ENCODE data around the gene L1TD1.
"Not testable (repeated sequence)": the region's sequence is repeated elsewhere in the genome, so short reads cannot be mapped to it uniquely, and the experiment has no call there.

L1TD1 gene

DNA sequence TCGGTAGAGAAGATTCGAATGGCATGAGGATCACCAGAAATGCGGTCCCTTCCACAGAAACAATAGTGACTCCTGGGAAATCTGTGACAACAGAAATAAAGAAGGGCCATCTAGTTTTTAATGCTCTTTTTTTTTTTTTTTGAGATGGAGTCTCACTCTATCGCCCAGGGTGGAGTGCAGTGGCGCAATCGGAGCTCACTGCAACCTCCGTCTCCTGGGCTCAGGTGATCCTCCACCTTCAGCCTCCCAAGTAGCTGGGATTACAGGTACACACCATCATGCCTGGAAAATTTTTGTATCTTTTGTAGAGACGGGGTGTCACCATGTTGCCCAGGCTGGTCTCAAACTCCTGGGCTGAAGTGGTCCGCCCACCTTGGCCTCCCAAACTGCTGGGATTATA, 43.9 kb downstream of the L1TD1 start:
- H3K4me3 ChIP-seq (ENCODE audit: severe bottlenecking) = no peak overlapping the region

GRCh38 chr1:62239652-62240403, 45.2 kb downstream of the L1TD1 start:
- not testable (repeated sequence) for H3K27me3 ChIP-seq (ENCODE audit: insufficient read depth, poor library complexity, severe bottlenecking); H3K9me3 ChIP-seq (ENCODE audit: severe bottlenecking); ATAC-seq (ENCODE audit: low read depth); H3K36me3 ChIP-seq (ENCODE audit: low read depth); H3K27ac ChIP-seq (ENCODE audit: poor library complexity, severe bottlenecking); DNase-seq (ENCODE audit: low spot score); H3K4me3 ChIP-seq (ENCODE audit: severe bottlenecking)
- peaks cover 36% of the 10 kb centered on the region for H3K4me1 ChIP-seq (ENCODE audit: insufficient read depth, poor library complexity, severe bottlenecking)

More for the DNA sequence above, 43.9 kb downstream of the L1TD1 start:
- ATAC-seq (ENCODE audit: low read depth) (no peak), DNase-seq (ENCODE audit: low spot score) (no peak)
- H3K27me3 ChIP-seq (ENCODE audit: insufficient read depth, poor library complexity, severe bottlenecking) = no peaks in the 10 kb centered on the region
- peaks cover 43% of the 10 kb centered on the region for H3K4me1 ChIP-seq (ENCODE audit: insufficient read depth, poor library complexity, severe bottlenecking)
- H3K36me3 ChIP-seq (ENCODE audit: low read depth) = no peaks in the 10 kb centered on the region
- no peak overlapping the region for H3K27ac ChIP-seq (ENCODE audit: poor library complexity, severe bottlenecking)
- H3K9me3 ChIP-seq (ENCODE audit: severe bottlenecking) = no peaks in the 10 kb centered on the region
- TF ChIP-seq, protein P1, sequence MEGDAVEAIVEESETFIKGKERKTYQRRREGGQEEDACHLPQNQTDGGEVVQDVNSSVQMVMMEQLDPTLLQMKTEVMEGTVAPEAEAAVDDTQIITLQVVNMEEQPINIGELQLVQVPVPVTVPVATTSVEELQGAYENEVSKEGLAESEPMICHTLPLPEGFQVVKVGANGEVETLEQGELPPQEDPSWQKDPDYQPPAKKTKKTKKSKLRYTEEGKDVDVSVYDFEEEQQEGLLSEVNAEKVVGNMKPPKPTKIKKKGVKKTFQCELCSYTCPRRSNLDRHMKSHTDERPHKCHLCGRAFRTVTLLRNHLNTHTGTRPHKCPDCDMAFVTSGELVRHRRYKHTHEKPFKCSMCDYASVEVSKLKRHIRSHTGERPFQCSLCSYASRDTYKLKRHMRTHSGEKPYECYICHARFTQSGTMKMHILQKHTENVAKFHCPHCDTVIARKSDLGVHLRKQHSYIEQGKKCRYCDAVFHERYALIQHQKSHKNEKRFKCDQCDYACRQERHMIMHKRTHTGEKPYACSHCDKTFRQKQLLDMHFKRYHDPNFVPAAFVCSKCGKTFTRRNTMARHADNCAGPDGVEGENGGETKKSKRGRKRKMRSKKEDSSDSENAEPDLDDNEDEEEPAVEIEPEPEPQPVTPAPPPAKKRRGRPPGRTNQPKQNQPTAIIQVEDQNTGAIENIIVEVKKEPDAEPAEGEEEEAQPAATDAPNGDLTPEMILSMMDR (IDR thresholded peaks at IDR 0.05; ENCODE audit: poor library complexity, severe bottlenecking) = no peak

DNA sequence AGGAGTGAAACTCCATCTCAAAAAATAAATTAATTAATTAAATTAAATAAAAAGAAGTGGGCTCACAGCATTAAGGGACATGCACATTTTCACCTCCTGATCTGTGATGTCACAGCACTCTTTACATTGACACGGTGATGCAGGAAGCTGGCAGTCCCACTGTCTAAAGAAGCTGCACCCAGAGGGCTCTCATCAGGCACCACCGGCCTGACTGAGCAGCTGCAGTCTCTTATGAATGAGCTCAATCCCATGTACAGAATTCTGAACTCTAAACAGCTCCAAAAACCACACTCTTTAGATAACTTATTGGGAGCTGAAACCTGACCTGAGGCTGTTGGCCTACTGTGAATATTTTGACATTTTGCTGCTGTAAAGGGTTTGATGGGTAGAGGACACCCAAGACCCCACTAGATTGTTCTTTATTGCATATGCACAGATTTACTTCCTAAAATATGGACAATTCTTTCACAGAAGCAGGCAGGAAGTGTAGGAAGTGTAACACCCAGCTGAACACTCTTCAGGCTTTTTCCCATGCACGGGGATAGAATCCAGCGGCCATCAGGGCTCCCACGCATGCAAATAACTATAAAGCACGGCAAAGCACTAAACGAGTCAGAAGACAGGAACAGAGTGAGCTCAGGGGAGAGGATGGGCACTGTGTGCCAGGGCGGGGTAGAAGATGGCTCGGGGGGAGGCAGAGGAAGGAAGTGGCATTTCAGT, 46.2 kb downstream of the L1TD1 start:
- Histone ChIP-seq H3K4me3 (ENCODE audit: severe bottlenecking) (no peak overlapping the region), H3K9me3 (ENCODE audit: severe bottlenecking) (no peaks in the 10 kb centered on the region), H3K27ac (ENCODE audit: poor library complexity, severe bottlenecking) (peak overlapping the region; percentile 14), H3K36me3 (ENCODE audit: low read depth) (no peaks in the 10 kb centered on the region), H3K4me1 (ENCODE audit: insufficient read depth, poor library complexity, severe bottlenecking) (peaks cover 26% of the 10 kb centered on the region), H3K27me3 (ENCODE audit: insufficient read depth, poor library complexity, severe bottlenecking) (no peaks in the 10 kb centered on the region)
- no peak for DNase-seq (ENCODE audit: low spot score)
- ATAC-seq (ENCODE audit: low read depth) = no peak
- TF ChIP-seq, protein P1 (IDR thresholded peaks at IDR 0.05; ENCODE audit: poor library complexity, severe bottlenecking) = no peak

GRCh38 chr1:62241371-62242131, 46.9 kb downstream of the L1TD1 start:
- ATAC-seq (ENCODE audit: low read depth) = peak; percentile 26; the same call in 1 of the 3 replicates
- no peak overlapping the region for H3K4me3 ChIP-seq (ENCODE audit: severe bottlenecking)

GRCh38 chr1:62244380-62244779, 49.7 kb downstream of the L1TD1 start:
- DNase-seq (ENCODE audit: low spot score); H3K36me3 ChIP-seq (ENCODE audit: low read depth); H3K4me3 ChIP-seq (ENCODE audit: severe bottlenecking); H3K4me1 ChIP-seq (ENCODE audit: insufficient read depth, poor library complexity, severe bottlenecking); H3K9me3 ChIP-seq (ENCODE audit: severe bottlenecking); ATAC-seq (ENCODE audit: low read depth); H3K27ac ChIP-seq (ENCODE audit: poor library complexity, severe bottlenecking); H3K27me3 ChIP-seq (ENCODE audit: insufficient read depth, poor library complexity, severe bottlenecking): not testable (repeated sequence)

More at GRCh38 chr1:62241371-62242131, 46.9 kb downstream of the L1TD1 start:
- Histone ChIP-seq H3K36me3 (ENCODE audit: low read depth) (no peaks in the 10 kb centered on the region), H3K4me1 (ENCODE audit: insufficient read depth, poor library complexity, severe bottlenecking) (peaks cover 23% of the 10 kb centered on the region), H3K27ac (ENCODE audit: poor library complexity, severe bottlenecking) (peak overlapping the region; percentile 14), H3K9me3 (ENCODE audit: severe bottlenecking) (no peaks in the 10 kb centered on the region), H3K27me3 (ENCODE audit: insufficient read depth, poor library complexity, severe bottlenecking) (no peaks in the 10 kb centered on the region)
- no peak for DNase-seq (ENCODE audit: low spot score)
- TF ChIP-seq, protein P1 (IDR thresholded peaks at IDR 0.05; ENCODE audit: poor library complexity, severe bottlenecking) = no peak
